ENCODE measurements around the gene SYPL1. TPM values are rescaled to one million over a fixed set of nuclear protein-coding genes. Genes with fewer than 3 reads are reported as not detected.

Gene SYPL1
- total RNA-seq, 1 experiment from 2014 or later, result 39.2 TPM

DNA sequence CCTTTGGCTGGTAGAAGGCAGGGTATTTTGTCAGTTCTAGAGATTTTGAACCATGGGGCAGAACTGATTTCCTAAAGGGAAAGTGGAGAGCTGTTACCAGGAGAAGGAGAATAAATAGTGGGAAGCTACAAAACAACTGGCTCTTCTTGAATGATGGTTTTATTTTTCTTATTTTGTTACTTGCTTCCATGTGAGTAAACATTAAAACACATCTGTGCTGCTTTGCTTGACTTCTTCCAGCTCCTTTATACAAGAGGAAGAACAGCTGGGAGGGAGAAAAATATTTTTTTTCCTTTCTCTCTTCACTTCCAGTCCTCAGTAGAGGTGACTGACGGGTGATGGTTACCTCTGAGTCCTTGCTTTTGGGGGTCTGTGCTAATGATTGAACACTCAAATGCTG, 30.0 kb upstream of the SYPL1 start:
- H3K27ac ChIP-seq (ENCODE audit: insufficient read length, low read depth, low read length), result no peak overlapping the region
- peaks cover 16 to 30% of the 10 kb centered on the region in 2 experiments for H3K4me1 Mint-ChIP-seq
- H3K23me2 ChIP-seq (ENCODE audit: insufficient read length, low read depth, low read length, poor library complexity, severe bottlenecking), result no peaks in the 10 kb centered on the region
- H4K8ac ChIP-seq (replicated peaks; ENCODE audit: insufficient read length, low read depth, low read length), result no peak overlapping the region
- peaks cover 6% of the 10 kb centered on the region for H3K27me3 Mint-ChIP-seq (ENCODE audit: low read depth)
- no peak overlapping the region for H2AFZ ChIP-seq (ENCODE audit: low read length)
- DNase-seq, result no peak
- TF ChIP-seq, protein P1, sequence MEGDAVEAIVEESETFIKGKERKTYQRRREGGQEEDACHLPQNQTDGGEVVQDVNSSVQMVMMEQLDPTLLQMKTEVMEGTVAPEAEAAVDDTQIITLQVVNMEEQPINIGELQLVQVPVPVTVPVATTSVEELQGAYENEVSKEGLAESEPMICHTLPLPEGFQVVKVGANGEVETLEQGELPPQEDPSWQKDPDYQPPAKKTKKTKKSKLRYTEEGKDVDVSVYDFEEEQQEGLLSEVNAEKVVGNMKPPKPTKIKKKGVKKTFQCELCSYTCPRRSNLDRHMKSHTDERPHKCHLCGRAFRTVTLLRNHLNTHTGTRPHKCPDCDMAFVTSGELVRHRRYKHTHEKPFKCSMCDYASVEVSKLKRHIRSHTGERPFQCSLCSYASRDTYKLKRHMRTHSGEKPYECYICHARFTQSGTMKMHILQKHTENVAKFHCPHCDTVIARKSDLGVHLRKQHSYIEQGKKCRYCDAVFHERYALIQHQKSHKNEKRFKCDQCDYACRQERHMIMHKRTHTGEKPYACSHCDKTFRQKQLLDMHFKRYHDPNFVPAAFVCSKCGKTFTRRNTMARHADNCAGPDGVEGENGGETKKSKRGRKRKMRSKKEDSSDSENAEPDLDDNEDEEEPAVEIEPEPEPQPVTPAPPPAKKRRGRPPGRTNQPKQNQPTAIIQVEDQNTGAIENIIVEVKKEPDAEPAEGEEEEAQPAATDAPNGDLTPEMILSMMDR (conservative IDR thresholded peaks at IDR 0.05), result no peak
- H4K91ac ChIP-seq (ENCODE audit: insufficient read length, low read depth, low read length), result no peak overlapping the region
- no peak overlapping the region for H3K27ac Mint-ChIP-seq
- no peak overlapping the region for H3K23ac ChIP-seq (ENCODE audit: insufficient read length, low read depth, low read length)
- no peak overlapping the region for H4K5ac ChIP-seq (ENCODE audit: insufficient read length, low read depth, low read length)
- no peak overlapping the region for H2BK15ac ChIP-seq (ENCODE audit: low read depth, low read length)
- H2BK120ac ChIP-seq (ENCODE audit: low read depth, low read length, poor library complexity, severe bottlenecking), result no peak overlapping the region
- no peaks in the 10 kb centered on the region for H3K79me1 ChIP-seq (ENCODE audit: insufficient read depth, low read depth, low read length, poor library complexity, severe bottlenecking)
- H3K9me3 Mint-ChIP-seq, result no peaks in the 10 kb centered on the region; a peak in 3 of 5 replicates
- H2BK5ac ChIP-seq (ENCODE audit: insufficient read length, low read length), result no peak overlapping the region
- H3K27me3 ChIP-seq (ENCODE audit: insufficient read depth, low read length), result no peaks in the 10 kb centered on the region
- H3K4me3 Mint-ChIP-seq, result no peak overlapping the region
- WGBS (ENCODE audit: extremely low coverage, insufficient read length, low lambda C conversion rate), result no CpG with 5 or more reads among the region's 1 CpG
- no peak overlapping the region for H3K14ac ChIP-seq (ENCODE audit: insufficient read depth, low read length)
- no peak overlapping the region for H3K9ac ChIP-seq (ENCODE audit: extremely low read depth, insufficient read length, low read length)
- no peaks in the 10 kb centered on the region for H3K9me3 ChIP-seq (ENCODE audit: control insufficient read depth, low read depth, low read length)
- H2BK12ac ChIP-seq (ENCODE audit: insufficient read length, low read depth, low read length), result no peak overlapping the region
- no peaks in the 10 kb centered on the region for H3K79me2 ChIP-seq (ENCODE audit: insufficient read depth, low read length)
- H3K18ac ChIP-seq (ENCODE audit: insufficient read length, low read depth, low read length), result no peak overlapping the region
- no peak overlapping the region for H3K4me2 ChIP-seq (ENCODE audit: insufficient read depth, insufficient read length, low read length)
- peaks cover 4% of the 10 kb centered on the region; the same call in 1 of the 2 replicates for H3K4me1 ChIP-seq (ENCODE audit: insufficient read depth, low read length)
- no peak overlapping the region for H2AK5ac ChIP-seq (ENCODE audit: insufficient read length, low read length)
- H3K36me3 Mint-ChIP-seq (ENCODE audit: insufficient read depth in 1 of 3, low read depth in 3 of 3), result peaks cover 0 to 4% (median 0%) of the 10 kb centered on the region in 3 experiments; a peak in 3 of 7 replicates
- no peak overlapping the region for H3K56ac ChIP-seq (ENCODE audit: insufficient read length, low read depth, low read length)
- no peak overlapping the region for H2BK20ac ChIP-seq (ENCODE audit: low read depth, low read length, poor library complexity, severe bottlenecking)
- H3K4ac ChIP-seq (ENCODE audit: low read depth, low read length), result no peak overlapping the region
- no peak overlapping the region for H3T11ph ChIP-seq (ENCODE audit: low read length)
- H4K20me1 ChIP-seq (ENCODE audit: control insufficient read depth, insufficient read depth, insufficient read length), result no peaks in the 10 kb centered on the region

Measured in H9 (cell line).